Stimulated activated CD4-positive, alpha-beta T cell treated with anti-CD3 and anti-CD28 coated beads, TNF-alpha, amount 100 ng/mL, for 1 hour (primary cell): ENCODE measurements around the gene CUBN.

ENCODE experiments used
- DNase-seq, 3 donors: peaks; one replicate each; pipeline ENCODE4 v3.0.0-alpha.2; 2020; ENCODE audit warnings: low read depth in 3 of 3, low spot score in 1 of 3

Gene CUBN

DNA sequence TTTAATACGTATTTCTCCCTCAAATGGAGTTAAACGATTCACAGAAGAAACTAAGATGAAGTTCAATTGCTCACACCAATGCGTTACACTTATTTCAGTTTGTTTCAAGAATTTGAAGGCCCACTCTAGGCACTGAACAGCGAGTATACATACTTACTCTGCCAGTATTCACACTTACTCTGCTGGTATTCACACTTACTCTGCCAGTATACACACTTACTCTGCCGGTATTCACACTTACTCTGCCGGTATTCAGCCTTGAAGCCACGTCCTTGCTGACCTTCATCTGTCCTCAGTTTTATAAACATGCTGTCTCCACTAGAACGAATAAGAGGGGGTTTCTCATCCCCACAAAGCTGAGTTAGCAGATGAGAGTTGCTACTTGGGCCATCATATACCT, 86.0 kb downstream of the CUBN start:
- DNase-seq, result no peak

DNA sequence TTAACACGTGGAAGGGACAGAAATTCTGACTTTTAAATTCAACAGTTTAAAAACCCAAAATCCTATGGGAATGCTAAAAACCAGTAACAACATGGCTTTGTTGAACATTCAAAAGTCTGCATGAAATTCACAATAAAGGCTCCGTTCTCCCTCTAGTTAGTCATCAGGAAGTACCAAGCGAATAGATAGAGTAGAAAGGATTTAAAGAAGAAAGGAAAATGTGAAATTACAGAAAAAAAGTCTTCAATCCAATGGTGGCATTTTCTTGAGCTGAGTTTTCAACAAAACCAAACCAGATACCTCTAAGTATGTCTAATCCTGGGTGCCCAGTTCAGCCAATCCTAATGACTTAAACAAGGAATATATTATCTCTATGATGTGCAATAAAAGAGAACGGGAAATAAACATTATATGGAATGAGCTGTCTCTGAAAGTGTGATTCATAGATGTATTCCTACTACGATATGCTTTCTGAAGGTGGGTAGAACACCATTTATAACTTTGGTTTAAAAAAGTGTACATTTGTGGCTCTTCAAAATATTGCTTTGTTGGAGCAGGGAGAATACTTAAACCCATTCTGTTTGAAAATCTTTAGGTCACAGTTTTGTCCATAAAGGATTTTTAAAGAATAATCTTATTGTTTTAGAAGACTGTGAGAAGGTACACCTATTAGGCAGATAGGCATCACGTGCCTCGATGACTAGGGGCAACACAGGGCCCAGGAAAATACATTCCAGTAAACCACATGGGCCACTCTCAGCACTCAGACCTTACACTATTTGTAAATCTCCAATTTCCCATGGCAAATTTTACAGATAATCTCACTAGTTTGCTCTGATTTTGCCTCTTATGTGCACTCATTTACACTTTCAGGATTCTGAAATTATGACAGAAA, 87.7 kb downstream of the CUBN start:
- DNase-seq, result no peak

DNA sequence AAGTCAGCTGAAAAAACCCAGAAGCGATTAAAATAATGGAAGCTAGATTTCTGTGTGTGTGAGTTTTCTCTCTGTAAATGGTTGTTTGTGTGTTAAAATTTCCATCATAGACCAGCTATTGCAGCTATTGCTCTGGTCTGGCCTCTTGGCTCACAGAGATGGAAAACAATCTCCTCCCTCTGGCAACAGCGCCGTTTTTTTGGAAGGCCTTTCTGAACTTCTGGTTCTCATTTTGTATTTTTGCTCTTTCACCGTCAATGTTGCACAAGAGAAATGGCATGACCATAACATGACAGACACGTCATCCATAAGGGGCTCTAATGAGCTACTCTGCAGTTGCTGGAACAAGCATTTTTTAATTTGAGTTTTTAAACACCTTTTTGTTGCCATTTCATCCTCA, 91.0 kb downstream of the CUBN start:
- no peak for DNase-seq

DNA sequence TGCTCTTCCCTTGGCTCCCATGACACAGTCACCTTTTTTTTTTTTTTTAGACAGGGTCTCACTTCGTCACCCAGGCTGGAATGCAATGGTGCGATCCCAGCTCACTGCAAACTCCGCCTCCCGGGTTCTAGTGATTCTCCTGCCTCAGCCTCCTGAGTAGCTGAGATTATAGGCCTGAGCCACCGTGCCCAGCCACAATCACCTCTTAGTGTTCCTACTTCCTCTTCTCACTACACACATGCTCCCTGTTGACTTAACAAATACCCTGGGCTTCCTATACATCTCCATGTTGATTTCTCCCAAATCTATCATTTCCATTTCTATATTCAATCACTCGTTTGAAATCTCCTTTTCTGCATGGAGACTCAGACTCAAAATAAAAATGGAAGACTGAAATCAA, 91.7 kb downstream of the CUBN start:
- DNase-seq, result no peak

DNA sequence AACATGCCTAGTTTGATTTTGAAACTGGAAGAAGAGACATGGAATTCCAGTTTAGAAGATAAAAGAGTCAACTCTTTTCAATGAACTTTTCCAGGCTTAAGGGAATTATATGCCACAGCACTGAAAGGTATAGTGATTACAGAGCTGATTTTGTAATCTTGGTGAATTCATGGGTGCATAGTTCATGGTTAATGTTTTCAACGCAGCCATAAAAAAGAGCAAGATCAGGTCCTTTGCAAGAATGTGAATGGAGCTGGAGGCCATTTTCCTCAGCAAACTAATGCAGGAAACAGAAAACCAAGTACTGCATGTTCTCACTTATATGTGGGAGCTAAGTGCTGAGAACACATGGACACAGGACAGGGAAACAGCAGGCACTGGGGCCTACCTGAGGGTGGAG, 94.2 kb downstream of the CUBN start:
- no peak for DNase-seq

DNA sequence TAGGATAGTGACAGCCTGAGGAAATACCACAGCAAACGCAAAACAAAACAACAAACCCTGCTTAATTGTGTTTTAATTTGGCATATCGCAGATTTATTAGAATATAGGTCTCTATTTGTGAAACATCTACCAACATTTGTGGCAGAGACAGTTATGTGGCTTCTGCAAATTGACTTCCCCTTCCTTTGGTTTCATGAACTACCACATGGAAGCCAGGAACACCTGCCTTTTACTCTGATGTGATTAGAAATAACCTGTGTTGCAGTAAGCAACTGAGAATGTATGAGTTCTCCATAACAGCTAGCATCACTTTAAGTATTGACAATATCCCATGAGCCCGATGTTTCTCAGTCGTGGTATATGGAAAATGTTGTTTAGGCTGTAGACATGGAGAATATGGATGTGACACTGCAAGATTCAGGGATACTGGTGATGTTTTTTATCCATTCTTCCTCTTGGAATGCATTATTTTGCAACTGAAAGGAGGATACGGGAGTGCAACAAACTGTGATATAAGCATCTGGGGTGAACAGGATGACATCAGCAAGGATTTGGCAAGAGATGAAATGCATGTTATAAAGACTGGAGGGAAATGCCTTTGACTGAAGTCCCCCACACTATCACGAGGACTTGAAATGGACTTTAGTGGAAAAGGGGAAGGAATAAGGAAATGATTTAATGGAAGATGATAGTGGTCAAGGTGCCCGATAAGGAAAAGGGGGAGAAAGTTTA, 95.9 kb downstream of the CUBN start:
- DNase-seq, result no peak

DNA sequence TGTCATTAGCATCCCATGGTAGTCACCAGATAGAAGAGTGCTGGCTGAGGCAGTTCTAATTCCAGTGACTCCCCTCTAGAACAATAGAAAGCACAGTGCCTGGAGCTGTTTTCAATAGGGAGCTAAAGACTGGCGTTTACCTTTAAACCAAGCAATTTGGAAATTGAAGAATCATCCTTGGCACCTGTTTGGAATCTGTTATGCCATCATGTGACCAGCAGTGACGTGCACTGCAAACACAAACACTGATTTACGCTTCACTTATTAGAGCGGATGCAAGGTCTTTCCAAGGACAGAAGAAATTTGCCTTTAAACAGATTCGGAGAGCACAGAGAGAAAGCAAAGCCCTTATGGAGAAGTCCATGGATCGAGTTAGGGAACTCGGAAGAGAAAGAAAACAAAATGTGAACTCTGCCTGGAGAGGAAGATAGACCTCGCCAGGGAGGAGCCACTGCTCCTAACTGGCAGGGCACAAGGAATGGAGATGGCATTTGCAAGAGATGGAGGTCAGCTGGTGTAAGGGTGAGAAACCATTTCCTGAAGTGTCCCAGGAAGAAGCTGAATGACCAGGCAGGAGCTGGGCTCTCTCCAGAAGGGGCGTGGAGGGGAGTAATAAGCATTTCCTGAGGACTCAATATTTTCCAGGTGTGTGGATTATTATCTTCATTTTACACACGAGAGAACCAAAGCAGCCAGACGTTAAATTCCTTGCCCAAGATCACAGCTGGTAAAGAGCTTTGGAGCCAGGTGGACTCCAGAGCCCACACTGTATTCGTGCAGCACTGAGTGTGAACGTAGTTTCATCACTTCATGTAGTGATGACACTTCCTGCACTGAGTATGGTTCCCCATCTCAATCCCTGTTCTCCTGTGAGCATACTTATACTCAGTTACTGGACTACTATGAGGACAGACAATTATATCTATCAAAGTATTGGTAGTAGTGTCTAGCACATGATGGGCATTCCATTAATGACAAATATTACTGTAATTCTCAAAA, 97.7 kb downstream of the CUBN start:
- DNase-seq, result no peak

DNA sequence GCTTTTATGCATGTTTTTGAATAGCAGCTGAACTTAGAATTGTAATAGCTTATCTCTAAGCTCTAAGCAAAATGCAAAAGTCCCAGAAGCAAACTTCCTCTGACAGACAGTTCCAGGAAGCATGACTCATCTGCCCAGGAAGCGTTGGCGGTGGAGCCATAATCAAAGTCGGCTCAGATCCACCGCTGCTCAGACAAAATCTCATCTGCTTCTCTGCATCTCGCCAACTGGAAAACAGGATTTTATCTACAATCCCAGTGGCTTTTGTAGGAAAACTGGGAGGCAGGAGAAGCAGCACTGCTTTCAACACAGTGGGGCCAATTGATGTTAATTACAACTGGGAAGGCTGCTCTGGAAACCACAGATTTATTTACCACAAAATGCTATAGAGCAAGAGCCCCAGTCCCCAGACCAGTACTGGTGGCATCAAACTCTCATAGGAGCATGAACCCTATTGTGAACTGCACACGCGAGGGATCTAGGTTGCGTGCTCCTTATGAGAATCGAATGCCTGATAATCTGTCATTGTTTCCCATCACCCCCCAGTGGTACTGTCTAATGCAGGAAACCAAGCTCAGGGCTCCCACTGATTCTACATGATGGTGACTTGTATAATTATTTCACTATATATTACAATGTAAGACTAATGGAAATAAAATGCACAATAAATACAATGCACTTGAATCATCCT, 99.9 kb downstream of the CUBN start:
- DNase-seq, result peak; percentile 45 to 69 (median 53)

DNA sequence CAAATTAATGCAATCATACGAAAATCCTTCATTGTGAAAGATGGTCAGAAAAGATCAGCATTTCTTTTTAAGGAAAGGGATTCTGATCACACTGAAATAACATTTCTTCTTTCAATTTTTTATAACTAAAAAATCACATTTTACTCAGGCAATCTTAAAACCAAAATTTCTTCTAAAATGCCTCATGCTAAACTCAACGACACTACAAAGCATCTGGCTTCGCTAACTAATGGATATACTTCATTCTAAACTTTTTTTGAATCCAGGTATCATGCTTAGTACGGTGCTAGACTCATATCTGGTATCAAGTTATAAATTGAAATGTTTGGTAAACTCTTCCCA, 100.4 kb downstream of the CUBN start:
- no peak for DNase-seq

DNA sequence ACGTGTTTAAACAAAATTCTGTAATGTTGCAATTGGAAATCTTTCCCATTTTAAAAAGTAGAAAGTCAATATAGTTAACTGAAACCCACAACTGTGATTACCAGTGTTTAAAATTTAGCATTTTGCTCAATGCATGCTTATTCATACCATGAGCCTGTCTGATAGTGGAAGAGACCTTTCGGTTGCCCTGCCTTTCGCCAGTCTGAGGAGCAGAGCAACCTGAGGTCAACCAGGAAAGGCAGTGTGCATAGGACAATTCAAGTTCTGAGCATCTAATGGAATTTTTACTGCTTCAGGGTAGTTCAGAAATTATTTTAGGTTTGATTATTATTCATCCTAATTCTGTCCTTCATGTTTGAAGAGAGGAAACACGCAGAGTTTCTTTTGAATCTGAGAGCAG, 100.8 kb downstream of the CUBN start:
- no peak for DNase-seq

DNA sequence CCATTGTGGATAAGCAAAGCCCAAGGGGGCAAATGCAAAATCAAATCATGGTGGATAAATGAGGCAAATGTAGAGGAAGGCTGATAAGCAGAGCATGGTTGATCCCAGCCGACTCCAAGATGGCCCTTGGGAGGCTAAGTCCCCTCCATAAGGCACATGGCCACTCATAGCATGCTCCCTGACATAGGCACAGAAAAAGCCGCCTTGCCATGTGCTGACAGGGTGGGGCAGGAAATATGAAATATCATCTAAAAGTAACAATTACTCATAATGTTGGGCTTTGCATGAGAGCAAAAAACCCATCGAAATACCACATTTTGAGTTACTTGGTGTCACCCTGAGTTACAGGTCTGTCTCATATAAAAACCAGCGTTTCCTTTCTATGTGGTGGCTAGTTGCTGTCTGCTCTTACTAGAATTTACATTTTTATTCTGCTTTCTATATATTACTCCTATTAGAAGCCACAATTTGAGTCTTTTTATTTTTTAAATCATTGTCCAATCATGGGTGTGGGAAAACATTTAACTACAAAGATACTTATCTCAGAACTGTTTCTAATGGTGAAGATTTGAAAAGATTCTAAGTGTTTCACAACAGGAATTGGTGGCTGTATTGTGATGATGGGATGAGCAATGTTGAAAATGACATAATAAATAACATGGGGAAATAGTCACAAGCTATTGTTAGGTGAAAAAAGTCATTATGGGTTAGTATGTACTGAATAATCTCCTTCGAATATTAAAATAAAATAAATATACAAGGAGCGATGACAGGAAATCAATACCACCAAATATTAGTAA, 102.7 kb downstream of the CUBN start:
- peak; percentile 25 to 44 (median 35) for DNase-seq

DNA sequence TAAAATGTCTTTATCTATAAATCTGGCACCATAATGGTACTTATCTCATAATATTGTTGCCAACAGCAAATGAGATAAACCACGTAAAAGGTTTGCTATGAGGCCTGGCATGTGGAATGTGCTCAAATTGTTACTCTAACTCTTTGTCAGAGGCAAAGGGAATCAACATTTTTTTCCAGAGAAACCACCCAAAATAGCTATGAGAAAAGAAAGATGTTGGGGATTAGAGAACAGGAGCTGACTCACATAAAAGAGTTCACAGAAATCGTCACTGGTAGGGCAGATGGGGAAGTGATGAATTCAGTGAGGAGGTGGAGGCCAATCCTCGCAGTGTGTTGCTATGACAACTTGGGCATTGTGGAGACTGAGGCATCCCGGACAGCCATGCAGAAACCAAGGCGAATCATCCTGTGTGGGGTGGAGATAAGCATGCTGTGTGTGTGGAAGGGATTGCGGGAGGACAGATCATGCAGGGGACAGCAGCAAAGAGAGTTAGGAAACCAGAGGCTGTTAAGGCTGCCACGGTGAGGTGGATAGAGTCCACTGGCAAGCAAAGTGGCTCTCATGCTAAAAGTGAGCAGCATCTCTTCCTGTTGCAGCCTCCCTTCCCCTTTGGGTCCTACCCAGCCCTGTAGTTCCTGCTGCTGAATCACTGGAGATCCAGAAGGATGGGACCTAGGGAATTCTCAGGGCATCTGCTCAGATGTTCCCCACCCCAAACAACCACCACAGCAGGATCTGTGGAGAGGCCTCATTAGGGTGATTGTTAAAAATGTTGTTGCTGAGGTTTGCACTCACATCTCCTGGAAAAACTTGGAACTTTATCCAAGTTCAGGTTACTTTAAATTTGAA, 103.9 kb downstream of the CUBN start:
- DNase-seq, result peak in 2 of 3 donors; percentile 33 to 35

DNA sequence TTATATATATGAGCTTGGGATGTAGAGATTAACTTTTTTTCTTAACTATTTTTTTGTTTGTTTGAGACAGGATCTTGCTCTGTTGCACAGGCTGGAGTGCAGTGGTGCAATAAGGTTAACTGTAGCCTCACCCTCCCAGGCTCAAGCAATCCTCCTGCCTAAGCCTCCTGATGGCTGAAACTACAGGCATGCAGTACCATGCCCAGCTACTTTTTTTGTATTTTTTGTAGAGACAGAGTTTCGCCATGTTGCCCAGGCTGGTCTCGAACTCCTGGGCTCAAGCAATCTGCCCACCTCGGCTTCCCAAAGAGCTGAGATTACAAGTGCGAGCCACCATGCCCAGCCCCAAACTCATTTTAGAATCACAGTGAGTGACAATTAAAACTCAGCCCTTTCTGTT, 105.2 kb downstream of the CUBN start:
- DNase-seq, result no peak

DNA sequence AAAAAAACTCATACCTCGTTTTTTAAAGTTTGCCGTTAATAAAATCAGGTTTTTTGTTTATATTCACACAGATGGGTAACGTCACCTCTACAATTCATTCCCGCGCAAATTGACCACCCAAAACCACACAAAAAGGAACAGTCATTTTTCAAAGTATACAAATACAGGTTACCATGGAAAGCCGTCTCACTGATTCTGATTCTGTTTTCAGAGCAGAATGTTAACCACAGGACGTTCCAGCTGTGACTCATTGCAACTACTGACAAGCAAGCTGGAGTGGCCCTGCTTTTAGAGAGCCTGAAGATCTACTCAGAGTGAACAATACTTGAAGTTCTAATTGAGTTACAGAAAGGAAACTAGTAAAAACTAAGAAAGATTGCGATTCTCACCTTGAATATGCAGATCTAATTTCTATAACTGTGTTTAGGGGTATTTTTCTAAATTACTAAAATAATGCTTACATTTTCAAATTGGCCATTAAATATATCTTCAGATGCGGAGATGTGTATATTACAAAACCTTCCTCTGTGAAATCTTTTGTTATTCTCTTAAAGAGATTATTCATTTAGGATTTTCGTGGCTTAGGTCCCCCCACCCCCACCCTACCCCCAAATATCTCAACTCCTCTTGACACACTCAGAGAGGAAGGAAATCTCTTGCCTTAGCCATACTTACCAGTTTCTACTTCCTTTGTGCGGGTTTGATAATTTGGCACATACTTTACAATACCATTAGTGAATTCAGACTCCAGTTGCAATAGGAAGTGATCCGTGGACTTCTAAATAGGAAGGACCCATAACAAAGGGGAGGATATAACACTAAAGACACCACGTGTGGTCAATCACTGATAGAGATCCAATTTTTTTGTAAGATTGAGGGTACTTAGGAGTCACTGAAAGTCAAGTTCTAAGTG, 106.0 kb downstream of the CUBN start:
- DNase-seq, result peak in 2 of 3 donors; percentile 55 to 62

DNA sequence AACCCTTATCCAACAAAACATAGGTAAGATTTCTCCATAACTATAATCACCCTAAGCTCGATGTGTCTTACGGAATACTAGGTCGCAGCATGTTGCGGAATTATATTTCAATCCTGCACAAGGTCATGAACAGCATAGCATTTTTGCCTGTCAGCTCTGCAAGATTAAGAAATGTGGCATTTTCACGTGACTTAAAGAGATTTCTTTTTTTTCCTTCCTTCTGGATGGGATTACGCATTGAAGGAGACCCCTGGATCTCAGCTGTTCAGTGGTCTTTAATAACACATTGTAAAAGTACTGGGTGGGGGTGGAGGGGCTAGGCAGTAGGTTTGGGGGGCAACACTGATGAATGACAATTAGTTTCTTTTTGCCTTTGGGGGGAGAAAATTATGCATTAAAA, 106.7 kb downstream of the CUBN start:
- DNase-seq, result no peak

DNA sequence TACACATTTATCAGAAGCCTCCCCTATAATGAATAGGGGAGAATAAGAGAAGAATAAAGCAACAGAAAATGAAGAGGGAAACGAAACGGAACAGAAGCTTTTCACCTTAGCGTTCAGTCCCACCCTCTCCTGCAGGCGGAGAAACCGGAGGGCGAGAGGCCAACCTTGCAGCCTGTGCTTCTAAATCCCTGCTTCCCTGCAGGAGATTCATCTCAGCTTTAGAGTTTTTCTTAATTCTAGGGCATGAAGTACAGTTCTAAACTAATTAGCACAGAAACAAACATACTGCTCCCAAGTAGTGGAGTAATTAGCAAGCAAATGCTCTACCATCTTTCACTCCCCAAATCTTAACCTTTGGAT, 107.2 kb downstream of the CUBN start:
- DNase-seq, result no peak

DNA sequence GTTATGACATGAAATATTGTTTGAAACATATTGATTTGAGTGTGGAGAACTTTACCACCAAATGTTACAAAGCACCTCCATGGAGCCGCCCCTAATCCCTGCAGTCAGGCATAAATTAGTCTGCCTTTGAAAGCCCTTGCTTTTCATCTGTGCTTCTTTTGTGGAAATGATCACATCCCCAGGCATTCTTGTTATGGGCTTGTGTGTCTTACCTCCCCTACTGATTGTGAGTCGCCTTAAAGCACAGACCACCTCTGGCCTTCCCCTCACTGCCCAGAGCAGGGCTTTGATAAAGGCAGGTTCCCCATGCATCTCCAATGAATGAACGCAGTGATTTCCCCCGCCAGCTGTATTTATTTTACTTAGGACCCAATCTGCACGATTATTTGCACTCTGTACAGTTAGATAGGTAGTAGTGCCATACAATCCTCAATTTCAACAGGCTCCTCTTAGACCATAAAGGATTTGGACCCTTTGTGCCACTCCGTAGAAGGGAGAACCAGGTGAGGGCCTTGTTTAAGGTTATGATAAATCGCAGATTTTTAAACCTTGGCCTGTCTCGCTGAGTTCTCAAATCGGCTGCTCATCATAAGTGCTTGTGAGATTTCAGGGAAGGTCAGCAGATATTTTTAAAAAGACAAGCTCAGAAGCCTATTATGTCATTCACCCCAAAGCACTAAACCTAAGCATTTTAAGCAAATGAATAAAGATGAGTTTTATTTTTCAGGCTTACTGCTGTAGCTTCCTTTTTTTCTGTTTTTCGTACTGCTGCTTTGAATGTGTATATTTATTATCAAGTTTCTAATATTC, 107.8 kb downstream of the CUBN start:
- DNase-seq, result no peak
